Endometrium (tissue), 2 donors: ENCODE data around the gene INPP4A.

ENCODE experiments used
- FAIRE-seq: peaks from 2 replicates; lab custom pipeline; 2012; peaks lifted over from hg19 to GRCh38; lab: Jason Lieb, UNC
- donor health status: control.
- donor health status: control.

INPP4A gene

GRCh38 chr2:98496750-98497493 is 52.3 kb downstream of the INPP4A start:
- no peak for FAIRE-seq

- FAIRE-seq = no peak
Observed at GRCh38 chr2:98498703-98499440, 54.2 kb downstream of the INPP4A start.

GRCh38 chr2:98500561-98500960 is 55.9 kb downstream of the INPP4A start:
- FAIRE-seq = no peak

- no peak for FAIRE-seq
Observed at GRCh38 chr2:98501223-98501622, 56.6 kb downstream of the INPP4A start.

GRCh38 chr2:98501876-98502275 is 57.2 kb downstream of the INPP4A start:
- FAIRE-seq = no peak

GRCh38 chr2:98502556-98503335 is 58.1 kb downstream of the INPP4A start:
- no peak for FAIRE-seq

- no peak for FAIRE-seq
Observed at GRCh38 chr2:98503481-98504105, 58.9 kb downstream of the INPP4A start.

GRCh38 chr2:98504381-98505109 is 59.9 kb downstream of the INPP4A start:
- no peak for FAIRE-seq

- no peak for FAIRE-seq
Observed at GRCh38 chr2:98505311-98505808, 60.7 kb downstream of the INPP4A start.

- FAIRE-seq = no peak
Observed at GRCh38 chr2:98505971-98506664, 61.5 kb downstream of the INPP4A start.

GRCh38 chr2:98506881-98507280 is 62.2 kb downstream of the INPP4A start:
- no peak for FAIRE-seq

- no peak for FAIRE-seq
Observed at GRCh38 chr2:98507461-98507860, 62.8 kb downstream of the INPP4A start.

GRCh38 chr2:98507891-98508708 is 63.4 kb downstream of the INPP4A start:
- FAIRE-seq = no peak

GRCh38 chr2:98508709-98509066 is 64.0 kb downstream of the INPP4A start:
- no peak for FAIRE-seq

GRCh38 chr2:98509542-98510321 is 65.1 kb downstream of the INPP4A start:
- FAIRE-seq = no peak

- no peak for FAIRE-seq
Observed at GRCh38 chr2:98510322-98510662, 65.6 kb downstream of the INPP4A start.

GRCh38 chr2:98511981-98512380 is 67.3 kb downstream of the INPP4A start:
- FAIRE-seq = no peak

- FAIRE-seq = no peak
Observed at GRCh38 chr2:98512699-98513098, 68.0 kb downstream of the INPP4A start.

GRCh38 chr2:98514096-98514639 is 69.5 kb downstream of the INPP4A start:
- no peak for FAIRE-seq
